Measurements from ENCODE around the gene FKBP6. TPM values are rescaled to one million over a fixed set of nuclear protein-coding genes. Genes with fewer than 3 reads are reported as not detected.
A peak's percentile ranks its signal among the peaks of the same experiment; 100 is the strongest.

Gene FKBP6
- total and polyA plus RNA-seq, 2 of the 13 experiments (the other 11 are each of a cell fraction or from before 2014, with no cell fraction given): 0.07 to 0.20 TPM

- TF ChIP-seq AHDC1 (CRISPR knock-in tag; IDR thresholded peaks at IDR 0.05; ENCODE audit: borderline replicate concordance) (0 out of 2 replicates have a peak, but pooled peaks have one; percentile 17), HBP1 (CRISPR knock-in tag; IDR thresholded peaks at IDR 0.05; ENCODE audit: low read depth) (no peak), TARDBP (CRISPR knock-in tag; IDR thresholded peaks at IDR 0.05) (no peak), HNF4A (CRISPR knock-in tag; IDR thresholded peaks at IDR 0.05) (0 out of 2 replicates have a peak, but pooled peaks have one; percentile 0), IRF1 (CRISPR knock-in tag; IDR thresholded peaks at IDR 0.05; ENCODE audit: low read depth) (no peak), HDAC1 (CRISPR knock-in tag; IDR thresholded peaks at IDR 0.05) (0 out of 2 replicates have a peak, but pooled peaks have one; percentile 0), CCAR2 (optimal IDR thresholded peaks at IDR 0.05; ENCODE audit: low read depth, low read length) (no peak), ZFP82 (CRISPR knock-in tag; IDR thresholded peaks at IDR 0.05; ENCODE audit: borderline replicate concordance) (no peak), ZNF616 (CRISPR knock-in tag; IDR thresholded peaks at IDR 0.05; ENCODE audit: low read depth) (no peak), SOX13 (IDR thresholded peaks at IDR 0.05) (0 out of 2 replicates have a peak, but pooled peaks have one; percentile 1), SOX13 (CRISPR knock-in tag; conservative IDR thresholded peaks at IDR 0.05 in 1 of 2, IDR thresholded peaks at IDR 0.05 in 1 of 2) (no peak), HNRNPLL (IDR thresholded peaks at IDR 0.05; ENCODE audit: low read depth, low read length, poor library complexity, severe bottlenecking) (peak; percentile 7)
Observed at GRCh38 chr7:73358590-73359275, 30.8 kb downstream of the FKBP6 start (continued).

Data from HepG2 (cell line).